GM18858 (cell line): ENCODE data around the gene KLHL41.
"Not testable (repeated sequence)": the region's sequence is repeated elsewhere in the genome, so short reads cannot be mapped to it uniquely, and the experiment has no call there.

Experiments used
- ATAC-seq: cut with Tn5 transposase; IDR thresholded peaks from one replicate; pipeline ENCODE4 v1.9.1; 2021; ENCODE audit not compliant: unreplicated experiment

Gene KLHL41

GRCh38 chr2:169572189-169572588 is 62.7 kb downstream of the KLHL41 start:
- ATAC-seq: no peak

DNA sequence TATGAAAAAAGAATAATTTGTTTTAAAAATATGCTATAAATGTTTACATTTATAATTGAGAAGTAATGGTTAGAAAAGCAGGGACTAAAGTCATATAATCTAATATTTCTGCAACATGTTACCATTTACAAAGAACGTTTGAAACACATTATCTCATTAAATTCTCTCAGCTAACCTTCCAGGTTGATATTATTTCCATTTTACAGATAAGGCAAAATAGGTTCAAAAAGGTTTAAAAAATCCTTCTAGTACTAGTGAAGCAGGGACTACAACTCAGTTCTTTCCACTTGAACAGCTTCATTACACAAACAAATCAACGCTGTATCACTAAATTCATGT is 63.3 kb downstream of the KLHL41 start:
- no peak for ATAC-seq

DNA sequence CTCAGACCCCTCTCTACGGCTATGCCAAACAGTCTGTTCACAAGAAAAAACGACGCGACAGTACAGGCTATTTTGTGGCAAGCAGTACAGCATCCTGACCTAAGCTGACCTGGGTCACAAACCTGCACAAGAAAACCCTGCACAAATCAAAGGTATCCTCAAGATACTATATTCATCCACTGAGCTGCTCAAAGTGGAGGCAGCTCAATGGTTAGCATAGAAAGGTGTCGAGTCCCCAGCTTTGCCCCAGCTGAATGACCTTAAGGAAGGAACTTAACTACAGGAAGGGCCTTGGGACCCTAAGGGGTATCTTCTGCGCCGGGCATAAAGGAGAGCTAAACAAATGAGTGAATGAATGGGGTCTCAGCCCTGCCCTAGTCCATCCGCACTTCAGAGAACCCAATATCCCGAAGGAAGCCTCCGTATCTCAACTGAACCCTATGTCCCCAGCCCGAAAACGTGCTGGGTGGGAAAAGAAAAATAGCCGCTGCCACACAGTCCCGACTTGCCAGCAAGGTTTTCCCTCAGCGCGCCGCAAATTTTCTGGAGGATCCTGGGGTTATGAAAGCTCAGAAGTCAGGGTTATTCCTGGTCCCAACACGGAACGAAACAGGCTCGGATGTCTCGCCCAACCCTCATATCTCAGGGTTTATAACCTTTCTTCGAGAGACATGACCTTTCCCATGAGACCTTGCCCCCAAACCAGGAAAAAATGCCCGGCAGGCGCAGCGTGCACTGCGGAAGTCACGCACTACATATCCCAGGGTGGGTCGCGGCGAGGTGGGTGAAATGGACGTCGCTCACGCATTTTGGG is 63.9 kb downstream of the KLHL41 start, which contains the start of gene FASTKD1:
Gene FASTKD1 (minus strand): TSS at position 706 of the 814 bp plus-strand sequence. CDS start 1,836 bp downstream, outside the sequence.
- ATAC-seq: peak; percentile 99

DNA sequence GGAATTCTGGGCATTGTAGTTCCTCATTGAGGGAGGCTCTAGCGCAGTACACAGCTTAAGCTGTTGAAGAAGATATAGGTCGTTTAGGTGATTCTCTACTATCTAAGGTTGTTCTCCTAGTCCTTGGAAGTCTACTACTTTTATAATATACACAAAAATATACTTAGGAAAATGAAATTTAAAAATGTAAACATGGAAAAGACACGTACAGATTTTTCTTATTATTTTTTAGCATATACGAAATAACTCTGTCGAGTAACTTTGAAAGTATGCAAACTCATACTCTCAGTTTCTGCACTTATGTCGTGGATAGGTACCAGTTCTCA is 64.4 kb downstream of the KLHL41 start:
- ATAC-seq: no peak

- not testable (repeated sequence) for ATAC-seq
Observed at GRCh38 chr2:169574539-169574938, 65.0 kb downstream of the KLHL41 start.

DNA sequence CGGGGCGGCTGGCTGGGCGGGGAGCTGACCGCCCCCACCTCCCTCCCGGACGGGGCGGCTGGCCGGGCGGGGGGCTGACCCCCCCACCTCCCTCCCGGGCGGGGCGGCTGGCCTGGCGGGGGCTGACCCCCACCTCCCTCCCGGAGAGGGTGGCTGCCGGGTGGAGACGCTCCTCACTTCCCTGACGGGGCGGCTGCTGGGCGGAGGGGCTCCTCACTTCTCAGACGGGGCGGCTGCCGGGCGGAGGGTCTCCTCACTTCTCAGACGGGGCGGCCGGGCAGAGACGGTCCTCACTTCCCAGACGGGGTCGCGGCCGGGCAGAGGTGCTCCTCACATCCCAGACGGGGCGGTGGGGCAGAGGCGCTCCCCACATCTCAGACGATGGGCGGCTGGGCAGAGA is 65.8 kb downstream of the KLHL41 start:
- ATAC-seq: not testable (repeated sequence)
